Stimulated activated CD8-positive, alpha-beta memory T cell treated with anti-CD3 and anti-CD28 coated beads, Interleukin-4, amount 100 ng/mL, for 24 hours (primary cell): ENCODE results near the gene SRGAP3.

Experiments
- DNase-seq: peaks from one replicate; pipeline ENCODE4 v3.0.0-alpha.2; 2020; ENCODE audit warnings: low read depth

The SRGAP3 gene

DNA sequence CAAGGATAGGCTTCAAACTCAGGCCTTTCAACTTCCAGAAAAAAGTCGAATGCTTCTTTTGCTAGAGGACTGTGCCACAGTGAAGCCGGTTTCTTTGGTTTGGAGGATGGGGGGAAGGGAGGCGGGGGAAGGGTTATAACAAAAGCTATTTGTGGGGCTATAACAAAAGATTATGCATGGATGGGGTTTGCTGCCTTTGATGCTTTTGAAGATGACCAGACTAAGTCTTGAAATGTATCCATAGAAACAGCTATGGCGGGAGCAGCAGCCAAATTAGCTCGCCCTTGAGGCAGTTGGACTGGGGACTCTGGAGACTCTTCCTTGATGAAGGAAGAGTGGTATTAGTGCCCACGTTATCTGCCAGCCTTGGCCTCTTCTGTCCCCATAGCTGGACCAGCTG, 47.5 kb downstream of the SRGAP3 start:
- DNase-seq: no peak

DNA sequence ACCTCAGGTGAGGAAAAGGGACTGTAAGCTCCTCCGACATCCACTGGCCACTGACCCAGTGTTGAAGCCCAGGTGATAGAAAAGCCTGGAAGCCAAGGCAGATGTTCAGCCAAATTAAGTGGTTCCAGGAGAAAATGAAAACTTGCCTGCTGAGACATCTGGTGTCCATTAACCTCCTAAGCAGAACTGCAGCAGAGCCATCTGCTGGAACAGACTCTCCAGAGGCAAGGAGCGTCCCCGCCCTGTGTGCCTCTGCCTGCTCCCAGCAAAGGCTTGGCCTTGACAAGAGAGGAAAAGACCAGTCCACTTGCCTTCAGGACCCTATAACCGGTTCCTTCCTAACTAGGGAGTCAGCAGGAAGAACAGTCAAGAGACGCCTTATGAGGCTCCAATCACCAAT, 48.2 kb downstream of the SRGAP3 start:
- no peak for DNase-seq

DNA sequence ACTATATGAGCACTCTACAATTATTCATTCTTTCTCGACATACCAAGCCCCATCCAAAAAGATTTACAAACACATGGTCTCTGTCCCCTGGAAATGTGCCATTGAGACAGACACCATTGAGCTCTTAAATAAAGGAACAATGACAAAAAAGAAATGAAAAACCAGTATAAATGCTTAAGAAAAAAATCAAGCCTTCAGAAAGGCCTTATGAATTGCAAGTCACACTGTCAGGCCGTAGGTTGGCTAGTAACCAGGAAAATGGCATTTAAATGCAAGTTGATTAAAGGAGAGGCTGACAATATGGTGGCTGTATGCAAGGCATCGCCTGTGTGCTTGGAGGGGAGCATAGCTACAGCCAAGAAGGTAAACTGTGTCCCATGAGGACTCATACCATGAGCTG, 49.7 kb downstream of the SRGAP3 start:
- no peak for DNase-seq

DNA sequence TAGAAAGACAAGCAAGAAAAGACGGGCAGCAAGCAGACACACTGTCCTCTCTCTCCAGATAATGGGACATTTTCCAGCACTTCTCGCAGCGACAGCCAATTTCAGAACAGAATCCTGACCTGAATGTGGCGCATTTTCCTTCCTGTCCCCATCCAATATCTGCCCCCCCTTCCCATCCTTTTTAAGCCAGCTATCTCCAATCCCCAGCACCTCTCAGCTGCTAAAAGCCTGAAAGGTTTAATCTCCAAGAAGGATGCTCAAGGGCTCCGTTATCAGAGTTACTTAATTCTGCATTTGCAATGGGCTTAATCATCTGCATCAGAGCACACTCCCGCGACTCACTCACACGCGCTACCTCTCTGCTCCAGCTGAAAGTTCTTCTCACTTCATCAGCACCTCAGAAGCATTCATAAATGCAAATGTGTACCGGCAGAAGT, 50.5 kb downstream of the SRGAP3 start:
- DNase-seq: no peak

DNA sequence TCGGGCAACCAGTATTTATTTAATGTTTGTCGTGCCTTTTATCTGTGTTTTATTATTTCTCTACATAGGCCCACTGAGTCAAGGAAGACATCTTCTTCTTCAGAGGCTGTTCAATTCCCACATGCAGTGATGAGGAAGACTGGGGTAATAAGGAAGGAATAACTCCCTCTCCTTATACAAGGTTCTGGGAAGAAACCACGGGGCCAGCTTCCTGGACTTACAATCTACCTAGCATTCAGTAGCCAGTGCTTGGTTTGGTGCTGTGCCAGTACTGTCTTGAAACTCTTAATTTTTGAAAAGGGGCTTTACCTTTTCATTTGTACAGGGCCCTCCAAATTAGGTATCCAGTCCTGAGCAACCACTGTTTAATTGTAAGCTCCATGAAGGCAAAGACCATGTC, 51.2 kb downstream of the SRGAP3 start:
- DNase-seq: no peak

DNA sequence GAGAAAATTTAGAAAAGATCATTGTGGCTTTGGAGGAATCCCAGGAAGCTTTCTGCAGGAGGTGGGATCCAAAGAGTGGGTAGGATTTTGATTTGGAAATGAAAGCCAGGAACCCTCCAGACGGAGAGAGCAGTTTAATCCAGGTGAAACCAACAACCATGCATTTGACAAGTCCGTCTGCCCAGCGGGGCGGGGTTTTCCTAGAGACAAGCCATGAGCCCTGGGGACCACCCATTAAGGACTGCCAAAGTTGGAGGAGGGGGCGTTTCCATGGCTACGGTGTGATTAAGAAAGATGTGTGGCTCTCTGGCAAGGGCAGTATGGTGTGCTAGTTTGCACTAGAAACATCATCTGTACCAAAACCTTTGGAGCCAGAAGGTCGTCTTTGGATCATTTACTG, 53.4 kb downstream of the SRGAP3 start:
- no peak for DNase-seq

DNA sequence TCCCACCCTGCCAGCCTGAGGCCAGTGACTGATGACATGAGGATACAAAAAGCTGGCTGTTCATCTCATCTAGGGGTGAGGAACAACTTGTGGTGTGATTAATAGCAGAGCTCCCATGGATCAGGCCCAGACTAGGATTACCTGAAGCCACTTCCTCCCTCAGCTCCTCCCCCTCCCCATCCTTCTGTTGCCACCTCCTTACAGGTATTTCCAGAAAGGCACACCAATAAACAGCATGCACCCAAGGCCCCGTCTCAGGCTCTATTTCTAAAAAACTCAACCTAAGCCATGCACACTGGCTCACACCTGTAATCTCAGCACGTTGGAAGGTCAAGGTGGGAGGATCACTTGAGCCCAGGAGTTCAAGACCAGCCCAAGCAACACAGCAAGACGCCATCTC, 54.1 kb downstream of the SRGAP3 start:
- no peak for DNase-seq

- DNase-seq: no peak
Measured at GRCh38 chr3:9194509-9195184, 54.8 kb downstream of the SRGAP3 start.

GRCh38 chr3:9193633-9194195, 55.7 kb downstream of the SRGAP3 start:
- DNase-seq: no peak

DNA sequence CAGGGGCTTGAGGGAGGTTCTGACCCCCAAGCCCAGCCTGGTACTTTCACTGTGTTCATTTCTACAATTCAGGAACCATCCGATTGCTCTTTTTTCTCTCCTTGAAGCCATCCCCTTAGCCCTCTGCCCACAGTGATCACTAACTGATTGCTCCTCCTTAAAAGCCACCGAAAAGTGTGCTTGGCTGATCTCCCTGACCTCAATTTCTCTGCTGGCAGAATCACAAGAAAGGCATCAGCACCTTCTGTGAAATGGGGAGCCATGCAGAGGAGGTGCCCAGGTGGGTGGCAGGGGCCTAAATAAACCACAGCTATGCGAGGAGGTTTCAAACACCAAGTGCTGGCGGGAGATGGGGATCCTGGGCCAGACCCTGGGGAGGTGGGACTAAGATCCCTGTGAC, 56.2 kb downstream of the SRGAP3 start:
- DNase-seq: no peak

DNA sequence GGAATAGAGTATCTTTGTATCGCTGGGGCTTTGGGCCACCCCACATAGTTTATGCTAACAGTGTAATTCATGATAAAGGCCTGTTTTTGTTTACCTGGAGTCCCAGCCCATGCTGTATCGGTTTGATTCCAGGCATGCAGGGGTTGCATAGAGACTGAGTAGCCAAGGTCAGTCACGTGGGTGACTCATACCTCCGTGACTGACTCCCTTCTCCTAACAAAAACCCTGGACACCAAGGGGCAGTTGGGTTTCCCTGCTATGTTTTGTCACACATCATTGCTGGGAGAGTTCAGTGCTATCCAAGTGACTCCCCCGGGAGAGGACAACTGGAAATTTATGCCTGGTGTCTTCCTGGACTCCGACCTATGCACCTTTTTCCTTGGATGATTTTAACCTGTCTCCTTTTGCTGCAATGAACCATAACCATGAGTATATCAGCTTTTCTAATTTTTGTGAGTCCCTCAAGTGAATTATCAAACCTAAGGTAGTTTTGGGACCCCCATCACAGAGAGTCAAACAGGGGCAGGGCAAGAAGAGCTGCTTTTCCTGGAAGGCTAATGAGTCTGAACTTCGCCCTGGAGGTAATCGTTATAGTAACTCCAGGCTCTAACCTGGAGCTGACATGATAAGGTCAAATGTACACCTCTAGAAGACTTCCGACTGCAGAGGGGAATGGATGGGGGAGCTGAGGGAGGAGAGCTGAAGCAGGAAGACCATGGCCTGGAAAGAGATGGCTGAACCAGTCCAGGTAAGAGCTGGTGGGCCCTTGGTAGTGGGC, 57.0 kb downstream of the SRGAP3 start:
- no peak for DNase-seq

DNA sequence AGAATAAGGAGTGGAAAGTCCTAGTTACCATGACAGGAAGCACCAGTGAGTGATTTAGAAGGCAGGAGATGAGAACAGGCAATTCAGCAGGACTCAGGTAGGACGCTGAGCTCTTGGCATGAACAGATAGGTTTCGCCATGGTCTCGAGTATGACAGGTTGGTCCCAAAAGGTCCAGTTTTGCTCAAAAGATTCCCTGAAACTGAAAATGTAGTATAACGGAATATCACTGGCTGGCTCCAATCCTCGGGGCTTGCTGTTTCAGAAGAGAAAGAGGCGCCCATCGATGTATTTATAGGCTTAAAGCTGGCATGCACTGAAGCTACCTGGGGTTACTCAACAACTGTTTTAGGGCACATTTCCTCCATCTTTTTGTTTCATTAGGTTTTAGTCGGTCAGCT, 59.2 kb downstream of the SRGAP3 start:
- no peak for DNase-seq

DNA sequence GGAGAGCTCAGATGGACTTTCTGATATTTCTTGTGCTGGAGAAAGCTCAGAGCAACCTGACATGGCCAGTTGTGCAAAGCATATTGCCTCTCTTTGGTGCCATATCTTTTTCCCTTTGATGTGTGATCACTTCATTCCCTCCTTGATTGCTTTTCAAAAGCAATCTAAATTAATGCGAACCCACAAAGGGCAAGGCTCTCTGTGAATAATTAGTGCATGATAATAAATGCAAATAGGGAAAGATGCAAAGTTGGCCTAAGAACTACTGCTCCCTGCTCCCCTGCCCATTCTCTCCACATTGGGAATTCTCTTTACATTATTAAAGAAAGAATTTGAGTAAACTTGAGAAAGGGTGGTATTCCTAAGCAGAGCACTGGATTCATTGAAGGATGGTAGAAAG, 60.9 kb downstream of the SRGAP3 start:
- DNase-seq: no peak

GRCh38 chr3:9185701-9186100, 63.7 kb downstream of the SRGAP3 start:
- DNase-seq: no peak

GRCh38 chr3:9185046-9185445, 64.4 kb downstream of the SRGAP3 start:
- DNase-seq: no peak

- DNase-seq: no peak
Measured at GRCh38 chr3:9184461-9184835, 65.0 kb downstream of the SRGAP3 start.

DNA sequence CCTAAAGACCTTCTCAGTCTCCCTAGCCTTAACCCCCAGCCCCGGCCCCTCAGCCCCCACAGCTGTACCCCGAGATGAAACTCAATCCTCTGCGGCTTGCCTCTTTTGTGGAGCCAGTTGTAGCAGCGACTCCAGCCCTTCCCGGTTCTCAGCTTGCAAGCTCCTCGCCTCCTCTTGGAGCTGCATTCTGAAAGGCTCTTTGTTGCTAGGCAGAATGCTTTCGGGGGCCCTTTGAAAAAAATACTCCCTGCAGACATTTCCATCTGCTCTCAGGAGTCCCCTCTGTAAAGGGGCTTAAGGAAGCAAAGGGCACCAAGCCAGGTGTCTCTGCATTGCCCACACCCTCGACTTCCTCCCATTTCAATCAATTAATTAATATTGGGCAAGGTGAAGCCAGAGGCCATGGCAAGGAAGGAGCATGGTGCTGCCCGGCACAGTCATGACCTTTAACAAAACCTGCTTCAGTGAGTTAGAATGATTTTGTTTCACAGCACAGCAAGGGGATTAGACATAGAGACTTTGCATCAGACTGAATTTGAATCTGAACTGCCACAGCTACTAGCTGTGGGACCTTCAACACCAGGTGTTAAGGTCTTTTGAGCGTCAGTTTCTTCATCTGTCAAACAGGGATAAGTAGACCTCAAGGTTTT, 65.5 kb downstream of the SRGAP3 start:
- DNase-seq: no peak

DNA sequence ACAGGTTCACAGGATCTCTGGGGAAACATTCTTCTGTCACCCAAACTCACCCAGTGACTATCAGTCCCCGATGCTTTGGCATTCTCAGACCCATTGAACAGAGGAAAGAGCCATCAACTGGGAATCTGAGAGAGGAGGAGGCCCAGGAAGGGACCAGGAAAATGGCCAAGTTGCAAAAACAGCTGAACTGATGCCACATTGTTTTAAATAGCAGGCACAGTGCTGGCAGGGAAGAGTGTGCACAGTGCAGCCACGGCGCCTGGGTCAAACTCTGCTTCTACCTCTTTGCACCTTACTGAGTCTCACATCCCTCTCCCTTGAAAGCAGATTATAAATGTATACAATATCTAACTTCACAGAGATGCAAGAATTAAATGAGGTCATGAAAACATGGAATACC, 66.4 kb downstream of the SRGAP3 start:
- no peak for DNase-seq

- no peak for DNase-seq
Measured at GRCh38 chr3:9180764-9181117, 68.7 kb downstream of the SRGAP3 start.

DNA sequence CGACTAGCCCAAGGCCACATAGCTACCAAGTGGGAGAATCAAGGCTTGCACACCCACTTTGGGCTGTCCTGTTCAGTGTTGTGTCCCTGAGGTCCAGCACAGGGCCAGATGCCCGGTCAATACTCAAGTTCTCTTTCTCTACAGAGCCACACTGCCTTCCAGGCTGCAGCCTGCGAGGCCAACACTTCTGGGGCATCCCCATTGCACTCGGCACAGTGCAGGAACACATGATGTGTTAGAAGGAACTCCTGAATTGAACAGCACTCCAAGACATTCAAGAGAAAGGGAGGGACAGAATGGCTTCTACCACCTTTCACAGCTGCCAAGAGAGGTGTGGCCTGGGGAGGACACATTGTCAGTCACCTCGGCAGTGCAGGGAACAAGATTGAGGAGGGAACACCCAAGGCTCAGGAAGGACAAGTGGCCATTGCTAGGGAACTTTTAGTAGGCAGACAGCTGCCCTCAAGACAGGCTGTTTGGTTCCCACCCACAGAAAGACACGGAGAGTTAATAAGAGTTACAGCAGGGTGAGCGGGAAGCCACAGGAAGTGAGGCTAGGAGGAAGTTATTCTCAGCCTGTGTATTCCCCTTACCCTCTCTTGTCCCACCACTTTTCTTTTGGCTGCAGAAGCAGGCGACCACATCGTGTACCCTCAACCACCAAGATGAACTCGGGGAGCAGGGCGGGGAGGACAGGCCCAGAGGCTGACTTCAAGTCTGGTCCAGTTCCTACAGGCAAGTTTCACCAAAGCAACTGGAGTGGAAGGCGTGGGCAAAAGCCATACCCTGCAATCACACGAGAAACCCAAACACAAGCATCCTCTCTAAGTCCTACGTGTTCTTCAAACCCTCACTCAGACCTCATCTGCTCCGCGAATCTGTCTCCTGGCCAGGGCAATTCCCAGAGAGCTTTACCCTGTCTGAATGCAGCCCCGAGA, 69.4 kb downstream of the SRGAP3 start:
- DNase-seq: no peak

- DNase-seq: no peak
Measured at GRCh38 chr3:9178697-9179096, 70.7 kb downstream of the SRGAP3 start.

- no peak for DNase-seq
Measured at GRCh38 chr3:9175421-9175820, 74.0 kb downstream of the SRGAP3 start.
